Hepatocyte (in vitro differentiated cells): ENCODE results near the gene SIX3. TPM values are rescaled to one million over a fixed set of nuclear protein-coding genes. Genes with fewer than 3 reads are reported as not detected.

Experiments
- DNase-seq: peaks from one replicate; pipeline ENCODE4 v3.0.0-alpha.2; 2016; ENCODE audit warnings: low spot score
- H2AFZ ChIP-seq: fragments of 200-600 bp; sonication (generic); 2 replicates; pipeline ENCODE4 v1.6.0; 2016; ENCODE audit warnings: antibody characterized with exemption, mild to moderate bottlenecking
- H3K27ac ChIP-seq: fragments of 200-600 bp; sonication (generic); 2 replicates; pipeline ENCODE4 v1.5.1; 2016; ENCODE audit warnings: mild to moderate bottlenecking
- H3K27me3 ChIP-seq: fragments of 200-600 bp; sonication (generic); 2 replicates; pipeline ENCODE4 v1.6.1; 2016
- H3K36me3 ChIP-seq: fragments of 200-600 bp; sonication (generic); replicated peaks from 2 replicates; pipeline ENCODE4 v1.5.1; 2016; ENCODE audit warnings: low read depth; ENCODE audit not compliant: insufficient read depth
- H3K4me1 ChIP-seq: fragments of 200-600 bp; sonication (generic); 2 replicates; pipeline ENCODE4 v1.5.1; 2016; ENCODE audit warnings: mild to moderate bottlenecking, moderate library complexity; ENCODE audit not compliant: insufficient read depth
- H3K4me2 ChIP-seq: fragments of 200-600 bp; sonication (generic); 2 replicates; pipeline ENCODE4 v1.6.0; 2016
- H3K4me3 ChIP-seq: fragments of 200-600 bp; sonication (generic); 2 replicates; pipeline ENCODE4 v1.5.1; 2016; ENCODE audit warnings: mild to moderate bottlenecking
- H3K79me2 ChIP-seq: fragments of 200-600 bp; sonication (generic); 2 replicates; pipeline ENCODE4 v1.6.0; 2017; ENCODE audit warnings: mild to moderate bottlenecking
- H3K9me2 ChIP-seq: fragments of 200-600 bp; sonication (generic); replicated peaks from 2 replicates; pipeline ENCODE4 v1.6.0; 2017; ENCODE audit warnings: mild to moderate bottlenecking; ENCODE audit not compliant: insufficient read depth
- H3K9me3 ChIP-seq: fragments of 200-600 bp; sonication (generic); 2 replicates; pipeline ENCODE4 v1.5.1; 2016; ENCODE audit warnings: low read depth, mild to moderate bottlenecking
- H4K20me1 ChIP-seq: fragments of 200-600 bp; sonication (generic); 2 replicates; pipeline ENCODE4 v1.6.0; 2016; ENCODE audit warnings: mild to moderate bottlenecking; ENCODE audit not compliant: insufficient read depth, poor library complexity, severe bottlenecking
- EZH2 ChIP-seq: fragments of 200-600 bp; sonication (generic); IDR thresholded peaks from 2 replicates; pipeline ENCODE4 v1.6.1; 2016; ENCODE audit warnings: antibody characterized with exemption, mild to moderate bottlenecking, borderline replicate concordance
- EZH2phosphoT487 ChIP-seq: fragments of 200-600 bp; sonication (generic); IDR thresholded peaks from one replicate; pipeline ENCODE4 v1.6.1; 2018; ENCODE audit warnings: antibody characterized with exemption, mild to moderate bottlenecking, low read depth, moderate library complexity; ENCODE audit not compliant: unreplicated experiment, severe bottlenecking
- WGBS: methylation state at CpG from one replicate; pipeline ENCODE4 v1.1.6; 2016; ENCODE audit warnings: low lambda C conversion rate; ENCODE audit errors: missing lambda C conversion rate; 5-methylcytosine and 5-hydroxymethylcytosine counted together
- polyA plus RNA-seq: library from polyadenylated mRNA; unstranded; fragments of >200 nt; fragmentation: Nextera tagmentation; extraction: Ambion mirVana; gene quantifications from 2 replicates; pipeline ENCODE4 v1.2.1, GENCODE V29; 2016
- total RNA-seq: library from RNA; depleted of rRNA; stranded (reverse); fragments of >200 nt; gene quantifications from 2 replicates; pipeline ENCODE4 v1.2.3, GENCODE V29; 2014
- TF ChIP-seq, protein P1 (sequence below): fragments of 200-600 bp; sonication (generic); IDR thresholded peaks from 2 replicates; pipeline ENCODE4 v1.5.1; 2016; ENCODE audit warnings: antibody characterized with exemption, mild to moderate bottlenecking; ENCODE audit not compliant: poor library complexity

Gene SIX3
- total and polyA plus RNA-seq, 2 experiments from 2014 or later: not detected

DNA sequence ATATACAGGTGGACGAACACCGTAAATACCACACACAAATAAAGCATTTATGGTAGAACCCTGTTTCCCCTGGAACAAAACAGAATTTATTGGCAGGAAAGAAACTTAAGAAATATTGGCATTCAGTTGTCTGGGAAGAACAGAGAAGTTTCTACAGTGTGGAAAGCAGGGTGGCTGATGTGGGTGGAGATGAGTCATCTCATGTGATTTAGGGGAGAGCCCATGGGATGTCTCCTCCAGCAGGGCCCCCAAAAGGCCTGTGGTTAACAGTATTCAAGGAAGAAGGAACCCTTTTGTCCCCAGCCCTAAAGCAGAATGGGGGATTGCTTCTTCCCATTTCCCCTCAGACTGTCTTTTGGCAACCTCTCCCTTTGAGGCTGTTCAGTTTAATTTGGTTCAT is 24.2 kb downstream of the SIX3 start:
- no peak overlapping the region for H3K4me3 ChIP-seq
- DNase-seq: no peak
- no peaks in the 10 kb centered on the region for H4K20me1 ChIP-seq
- H2AFZ ChIP-seq: no peak overlapping the region
- H3K9me3 ChIP-seq: no peaks in the 10 kb centered on the region
- no peak overlapping the region for H3K27ac ChIP-seq
- H3K79me2 ChIP-seq: no peaks in the 10 kb centered on the region
- H3K4me2 ChIP-seq: no peak overlapping the region
- TF ChIP-seq EZH2phosphoT487: no peak
- TF ChIP-seq, protein P1, sequence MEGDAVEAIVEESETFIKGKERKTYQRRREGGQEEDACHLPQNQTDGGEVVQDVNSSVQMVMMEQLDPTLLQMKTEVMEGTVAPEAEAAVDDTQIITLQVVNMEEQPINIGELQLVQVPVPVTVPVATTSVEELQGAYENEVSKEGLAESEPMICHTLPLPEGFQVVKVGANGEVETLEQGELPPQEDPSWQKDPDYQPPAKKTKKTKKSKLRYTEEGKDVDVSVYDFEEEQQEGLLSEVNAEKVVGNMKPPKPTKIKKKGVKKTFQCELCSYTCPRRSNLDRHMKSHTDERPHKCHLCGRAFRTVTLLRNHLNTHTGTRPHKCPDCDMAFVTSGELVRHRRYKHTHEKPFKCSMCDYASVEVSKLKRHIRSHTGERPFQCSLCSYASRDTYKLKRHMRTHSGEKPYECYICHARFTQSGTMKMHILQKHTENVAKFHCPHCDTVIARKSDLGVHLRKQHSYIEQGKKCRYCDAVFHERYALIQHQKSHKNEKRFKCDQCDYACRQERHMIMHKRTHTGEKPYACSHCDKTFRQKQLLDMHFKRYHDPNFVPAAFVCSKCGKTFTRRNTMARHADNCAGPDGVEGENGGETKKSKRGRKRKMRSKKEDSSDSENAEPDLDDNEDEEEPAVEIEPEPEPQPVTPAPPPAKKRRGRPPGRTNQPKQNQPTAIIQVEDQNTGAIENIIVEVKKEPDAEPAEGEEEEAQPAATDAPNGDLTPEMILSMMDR: no peak
- TF ChIP-seq EZH2: no peak
- peaks cover 46% of the 10 kb centered on the region for H3K27me3 ChIP-seq
- H3K36me3 ChIP-seq: no peaks in the 10 kb centered on the region
- H3K4me1 ChIP-seq: no peaks in the 10 kb centered on the region
- no peaks in the 10 kb centered on the region for H3K9me2 ChIP-seq
- 88% methylated on average over 2 of the region's 2 CpGs for WGBS

DNA sequence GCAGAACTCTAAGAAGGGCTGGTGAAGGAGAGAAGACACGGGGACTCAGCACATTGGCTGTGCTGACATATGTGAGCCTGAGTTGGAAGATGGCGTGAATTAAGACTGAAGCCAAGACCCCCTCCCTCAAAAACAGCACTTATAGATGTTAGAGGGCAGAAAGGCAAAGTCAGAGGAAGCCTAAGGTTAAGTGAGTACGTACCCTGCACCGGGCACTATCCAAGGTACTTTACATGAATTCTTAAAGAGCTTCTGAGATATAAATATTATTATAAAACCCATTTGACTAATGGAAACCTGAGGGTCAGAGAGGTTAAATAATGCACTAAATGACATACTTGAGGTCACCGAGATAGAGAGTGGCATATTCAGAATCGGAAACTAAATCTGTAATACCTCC is 25.6 kb downstream of the SIX3 start:
- no peaks in the 10 kb centered on the region for H3K79me2 ChIP-seq
- no peaks in the 10 kb centered on the region for H3K9me2 ChIP-seq
- H3K36me3 ChIP-seq: no peaks in the 10 kb centered on the region
- peaks cover 35% of the 10 kb centered on the region for H3K27me3 ChIP-seq
- H3K27ac ChIP-seq: no peak overlapping the region
- WGBS: 77% methylated on average over 6 of the region's 6 CpGs
- no peaks in the 10 kb centered on the region for H4K20me1 ChIP-seq
- H3K4me2 ChIP-seq: no peak overlapping the region
- H3K4me3 ChIP-seq: no peak overlapping the region
- no peak for DNase-seq
- H2AFZ ChIP-seq: no peak overlapping the region
- H3K9me3 ChIP-seq: no peaks in the 10 kb centered on the region
- TF ChIP-seq, protein P1: no peak
- no peak for TF ChIP-seq EZH2phosphoT487
- no peak for TF ChIP-seq EZH2
- no peaks in the 10 kb centered on the region for H3K4me1 ChIP-seq

DNA sequence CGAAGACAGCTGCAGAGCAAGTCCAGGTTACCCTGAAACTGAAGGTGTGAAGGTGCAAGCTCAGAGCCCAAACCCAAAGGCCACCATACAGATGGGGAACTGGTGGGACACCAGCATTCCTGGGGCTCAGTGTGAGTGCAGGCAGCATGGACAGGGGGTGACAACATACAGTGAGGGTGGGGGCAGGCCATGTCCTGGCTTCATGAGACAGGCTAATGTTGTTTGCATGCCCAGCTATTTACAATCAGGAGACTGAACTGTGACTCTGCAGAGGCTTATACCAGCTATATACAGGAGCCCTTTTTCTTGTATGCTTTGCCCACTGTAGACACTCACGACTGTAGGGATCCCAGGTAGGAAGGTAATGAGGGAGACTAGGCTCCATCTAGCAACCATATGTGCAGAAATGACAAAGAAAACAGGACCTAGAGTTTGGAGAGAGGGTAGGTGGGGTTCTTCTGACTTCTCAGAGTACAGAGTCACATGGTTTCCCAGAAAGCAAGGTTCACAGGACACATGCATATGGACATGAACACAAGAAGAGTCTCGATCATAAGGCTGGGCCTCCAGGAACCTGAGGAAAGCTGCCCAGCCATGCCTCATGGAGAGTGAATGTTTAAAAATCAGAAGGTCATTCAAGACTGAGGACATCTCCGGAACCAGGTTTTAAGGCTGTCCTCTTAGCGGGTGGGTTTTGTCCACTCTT is 26.4 kb downstream of the SIX3 start:
- Histone ChIP-seq H3K9me2 (no peaks in the 10 kb centered on the region), H2AFZ (no peak overlapping the region), H3K36me3 (no peaks in the 10 kb centered on the region), H3K4me2 (no peak overlapping the region), H3K4me3 (no peak overlapping the region), H3K9me3 (no peaks in the 10 kb centered on the region), H3K79me2 (no peaks in the 10 kb centered on the region), H4K20me1 (no peaks in the 10 kb centered on the region), H3K4me1 (no peaks in the 10 kb centered on the region), H3K27me3 (peaks cover 31% of the 10 kb centered on the region), H3K27ac (no peak overlapping the region)
- no peak for DNase-seq
- WGBS: 89% methylated on average over 5 of the region's 5 CpGs
- no peak for TF ChIP-seq EZH2

DNA sequence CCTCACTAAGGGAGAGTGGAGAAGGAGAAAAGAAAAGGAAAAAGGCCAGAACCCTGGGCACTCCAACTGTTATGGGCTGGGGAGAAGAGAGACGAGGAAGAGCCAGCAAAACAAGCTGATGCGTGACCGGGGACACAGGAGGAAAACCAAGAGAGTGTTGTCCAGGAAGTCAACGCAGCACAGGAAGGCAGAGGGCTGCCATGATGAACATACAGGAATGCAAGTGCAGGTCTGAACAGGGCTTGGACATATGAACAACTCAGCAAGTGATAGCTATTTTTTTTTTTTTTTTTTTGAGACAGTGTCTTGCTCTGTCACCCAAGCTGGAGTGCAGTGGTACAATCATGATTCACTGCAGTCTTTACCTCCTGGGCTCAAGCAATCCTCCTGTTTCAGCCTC is 28.4 kb downstream of the SIX3 start:
- no peak for TF ChIP-seq EZH2phosphoT487
- TF ChIP-seq, protein P1: no peak
- TF ChIP-seq EZH2: no peak
- H2AFZ ChIP-seq: no peak overlapping the region
- no peak overlapping the region for H3K4me3 ChIP-seq

More for the DNA sequence above, 28.4 kb downstream of the SIX3 start:
- H3K27ac ChIP-seq: no peak overlapping the region
- peaks cover 30% of the 10 kb centered on the region for H3K27me3 ChIP-seq
- H3K36me3 ChIP-seq: no peaks in the 10 kb centered on the region
- H3K9me2 ChIP-seq: no peaks in the 10 kb centered on the region
- no peak for DNase-seq
- H3K79me2 ChIP-seq: no peaks in the 10 kb centered on the region
- H3K4me2 ChIP-seq: no peak overlapping the region
- no peaks in the 10 kb centered on the region for H3K9me3 ChIP-seq
- no peaks in the 10 kb centered on the region for H4K20me1 ChIP-seq
- 94% methylated on average over 4 of the region's 4 CpGs for WGBS
- no peaks in the 10 kb centered on the region for H3K4me1 ChIP-seq
